ENCODE results near the gene AK2. TPM values are rescaled to one million over a fixed set of nuclear protein-coding genes. Genes with fewer than 3 reads are reported as not detected.

Gene AK2
- total and polyA plus RNA-seq, 2 donors (not counting 1 experiment from before 2014, with no cell fraction given), result 66.8 to 109 TPM

GRCh38 chr1:32983020-32983419 lies 53.7 kb downstream of the AK2 start:
- Mint-ChIP-seq H3K27ac (peak overlapping the region; percentile 10), H3K9me3 (ENCODE audit: insufficient read depth) (no peaks in the 10 kb centered on the region), H3K4me1 (peaks cover 45% of the 10 kb centered on the region), H3K27me3 (no peaks in the 10 kb centered on the region), H3K4me3 (no peak overlapping the region)
- CTCF ChIA-PET, result no interaction called here
- no peak for ATAC-seq (ENCODE audit: low read depth)
- Histone ChIP-seq H4K20me1 (ENCODE audit: control insufficient read depth, insufficient read depth, low read length, poor library complexity, severe bottlenecking) (no peaks in the 10 kb centered on the region), H3K9ac (ENCODE audit: low read length) (no peak overlapping the region), H3K9me3 (ENCODE audit: control extremely low read depth in 1 of 3, control insufficient read depth in 2 of 3, insufficient read depth in 1 of 3, low read length in 2 of 3) (peaks cover 0 to 6% (median 0%) of the 10 kb centered on the region in 3 donors), H3K27me3 (replicated peaks in 1 of 4; ENCODE audit: control extremely low read depth in 1 of 4, control insufficient read depth in 3 of 4, insufficient read depth in 4 of 4, low read length in 3 of 4) (no peaks in the 10 kb centered on the region), H3K79me2 (ENCODE audit: control insufficient read depth, insufficient read depth, low read length) (no peaks in the 10 kb centered on the region), H3K27ac (ENCODE audit: low read length in 2 of 2) (no peak overlapping the region), H3K4me1 (ENCODE audit: control insufficient read depth in 2 of 2, insufficient read depth in 2 of 2, low read length in 2 of 2) (peaks cover 34 to 44% of the 10 kb centered on the region in 2 donors), H3K4me3 (ENCODE audit: control extremely low read depth in 1 of 5, extremely low read depth in 1 of 5, insufficient read depth in 1 of 5, low read depth in 2 of 5, low read length in 4 of 5) (no peak overlapping the region), H3K4me2 (replicated peaks; ENCODE audit: low read depth, low read length, poor library complexity, severe bottlenecking) (no peak overlapping the region), H2AFZ (ENCODE audit: insufficient read depth, low read depth, low read length, poor library complexity, severe bottlenecking) (no peak overlapping the region), H3K36me3 (replicated peaks in 1 of 2; ENCODE audit: control extremely low read depth in 1 of 2, control insufficient read depth in 1 of 2, extremely low read depth in 1 of 2, insufficient read depth in 2 of 2, low read length in 1 of 2) (no peaks in the 10 kb centered on the region)
- TF ChIP-seq CTCF (IDR thresholded peaks at IDR 0.05), result no peak
- no peak for TF ChIP-seq EZH2 (IDR thresholded peaks at IDR 0.05; ENCODE audit: borderline replicate concordance, insufficient read depth, low read depth, low read length, poor library complexity, severe bottlenecking)
- 100% methylated on average over 1 of the region's 3 CpGs for WGBS (ENCODE audit: insufficient coverage)
- DNase-seq, result no peak
- POLR2A ChIA-PET, result interaction anchor here (0.9 kb wide), 1 partner anchor 10 kb away, joined by 3 read pairs; no protein-coding TSS in a partner anchor
- intact Hi-C loops (cut with micrococcal nuclease), result no loop called here
